ENCODE results near the gene LTBP1.

GRCh38 chr2:33168425-33168824, 221.7 kb downstream of the LTBP1 start:
- TF ChIP-seq, protein P1, sequence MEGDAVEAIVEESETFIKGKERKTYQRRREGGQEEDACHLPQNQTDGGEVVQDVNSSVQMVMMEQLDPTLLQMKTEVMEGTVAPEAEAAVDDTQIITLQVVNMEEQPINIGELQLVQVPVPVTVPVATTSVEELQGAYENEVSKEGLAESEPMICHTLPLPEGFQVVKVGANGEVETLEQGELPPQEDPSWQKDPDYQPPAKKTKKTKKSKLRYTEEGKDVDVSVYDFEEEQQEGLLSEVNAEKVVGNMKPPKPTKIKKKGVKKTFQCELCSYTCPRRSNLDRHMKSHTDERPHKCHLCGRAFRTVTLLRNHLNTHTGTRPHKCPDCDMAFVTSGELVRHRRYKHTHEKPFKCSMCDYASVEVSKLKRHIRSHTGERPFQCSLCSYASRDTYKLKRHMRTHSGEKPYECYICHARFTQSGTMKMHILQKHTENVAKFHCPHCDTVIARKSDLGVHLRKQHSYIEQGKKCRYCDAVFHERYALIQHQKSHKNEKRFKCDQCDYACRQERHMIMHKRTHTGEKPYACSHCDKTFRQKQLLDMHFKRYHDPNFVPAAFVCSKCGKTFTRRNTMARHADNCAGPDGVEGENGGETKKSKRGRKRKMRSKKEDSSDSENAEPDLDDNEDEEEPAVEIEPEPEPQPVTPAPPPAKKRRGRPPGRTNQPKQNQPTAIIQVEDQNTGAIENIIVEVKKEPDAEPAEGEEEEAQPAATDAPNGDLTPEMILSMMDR (IDR thresholded peaks at IDR 0.05), result no peak
- no peak for TF ChIP-seq POLR2A (IDR thresholded peaks at IDR 0.05)

All from breast epithelium (tissue), 3 donors.